CD14-positive monocyte (primary cell): ENCODE data around the gene CARD9. TPM values are rescaled to one million over a fixed set of nuclear protein-coding genes. Genes with fewer than 3 reads are reported as not detected.

Source experiments
- DNase-seq, 3 donors: peaks; one replicate each; pipeline ENCODE4 v3.0.0-alpha.2; 2011 to 2022
- H2AFZ ChIP-seq: 2 replicates; pipeline ENCODE4 v1.6.0; 2012; ENCODE audit warnings: mild to moderate bottlenecking, low read depth, low read length, inconsistent platforms; ENCODE audit not compliant: insufficient read depth, poor library complexity, severe bottlenecking
- H3K27ac ChIP-seq, 2 donors: 1 replicate in 1 of 2; 2 replicates in 1 of 2; pipeline ENCODE4 v1.5.1; 2012 to 2013; ENCODE audit warnings: low read length in 2 of 2, control low read depth in 1 of 2, inconsistent platforms in 1 of 2, low read depth in 1 of 2, mild to moderate bottlenecking in 1 of 2
- H3K27me3 ChIP-seq, 2 donors: one replicate each; pipeline versions ENCODE4 v1.6.0 to v1.6.1; 2011 to 2013; ENCODE audit warnings: low read length in 2 of 2; ENCODE audit not compliant: control insufficient read depth in 2 of 2, insufficient read depth in 2 of 2
- H3K36me3 ChIP-seq, 2 donors: replicated peaks in 1 of 2; 1 replicate in 1 of 2; 2 replicates in 1 of 2; pipeline versions ENCODE4 v1.5.1 to v1.6.1; 2012 to 2013; ENCODE audit warnings: low read length in 2 of 2, control low read depth in 1 of 2, inconsistent platforms in 1 of 2, mild to moderate bottlenecking in 1 of 2; ENCODE audit not compliant: insufficient read depth in 2 of 2, control insufficient read depth in 1 of 2
- H3K4me1 ChIP-seq, 2 donors: 1 replicate in 1 of 2; 2 replicates in 1 of 2; pipeline versions ENCODE4 v1.5.1 to v1.6.1; 2012 to 2013; ENCODE audit warnings: low read length in 2 of 2, control low read depth in 1 of 2, inconsistent platforms in 1 of 2, mild to moderate bottlenecking in 1 of 2, moderate library complexity in 1 of 2; ENCODE audit not compliant: insufficient read depth in 2 of 2, control insufficient read depth in 1 of 2
- H3K4me2 ChIP-seq: replicated peaks from 2 replicates; pipeline ENCODE3; 2012; ENCODE audit warnings: low read length, moderate library complexity, mild to moderate bottlenecking; ENCODE audit not compliant: poor library complexity, severe bottlenecking; ENCODE audit errors: extremely low read depth
- H3K4me3 ChIP-seq, 3 experiments: fragments of 200-600 bp in 1 of 3; sonication (generic) in 1 of 3; replicated peaks in 1 of 3; 1 replicate in 2 of 3; 2 replicates in 1 of 3; pipeline ENCODE4 v1.5.1; 2011 to 2013; ENCODE audit warnings: low read length in 3 of 3, mild to moderate bottlenecking in 3 of 3, control low read depth in 2 of 3, low read depth in 2 of 3, inconsistent platforms in 1 of 3, moderate library complexity in 1 of 3
- H3K79me2 ChIP-seq: 2 replicates; pipeline ENCODE4 v1.6.0; 2012; ENCODE audit warnings: mild to moderate bottlenecking, control low read depth, inconsistent platforms, low read length, moderate library complexity; ENCODE audit not compliant: insufficient read depth
- H3K9ac ChIP-seq: 2 replicates; pipeline ENCODE4 v1.6.0; 2017; ENCODE audit warnings: low read length, mild to moderate bottlenecking; ENCODE audit not compliant: insufficient read depth, poor library complexity, severe bottlenecking
- H3K9me3 ChIP-seq, 2 donors: replicated peaks in 1 of 2; 1 replicate in 1 of 2; 2 replicates in 1 of 2; pipeline versions ENCODE4 v1.5.1 to v1.6.1; 2012 to 2013; ENCODE audit warnings: low read length in 2 of 2, control low read depth in 1 of 2; ENCODE audit not compliant: control insufficient read depth in 1 of 2, insufficient read depth in 1 of 2
- H4K20me1 ChIP-seq: 2 replicates; pipeline ENCODE4 v1.6.0; 2012; ENCODE audit warnings: mild to moderate bottlenecking, low read length, control low read depth, moderate library complexity; ENCODE audit not compliant: insufficient read depth
- H3K27ac Mint-ChIP-seq, 7 donors: one replicate each; pipeline ENCODE4 v1.8.0; 2020; ENCODE audit warnings: mild to moderate bottlenecking in 7 of 7, mixed read lengths in 7 of 7, moderate library complexity in 6 of 7, inconsistent platforms in 2 of 7
- H3K27me3 Mint-ChIP-seq, 3 donors: one replicate each; pipeline ENCODE4 v1.8.0; 2021 to 2022; ENCODE audit warnings: low read depth in 3 of 3, mild to moderate bottlenecking in 3 of 3, mixed read lengths in 3 of 3, moderate library complexity in 3 of 3, inconsistent platforms in 1 of 3
- H3K36me3 Mint-ChIP-seq, 2 donors: one replicate each; pipeline ENCODE4 v1.8.0; 2020; ENCODE audit warnings: mixed read lengths in 2 of 2, inconsistent platforms in 1 of 2, mild to moderate bottlenecking in 1 of 2
- H3K4me1 Mint-ChIP-seq: one replicate; pipeline ENCODE4 v1.8.0; 2020; ENCODE audit warnings: mild to moderate bottlenecking, mixed read lengths
- H3K4me3 Mint-ChIP-seq, 2 donors: one replicate each; pipeline ENCODE4 v1.8.0; 2020; ENCODE audit warnings: mild to moderate bottlenecking in 2 of 2, mixed read lengths in 2 of 2, moderate library complexity in 1 of 2
- H3K9me3 Mint-ChIP-seq, 7 donors: one replicate each; pipeline ENCODE4 v1.8.0; 2020 to 2022; ENCODE audit warnings: mixed read lengths in 7 of 7, mild to moderate bottlenecking in 6 of 7, moderate library complexity in 6 of 7, inconsistent platforms in 2 of 7
- whole genome bisulfite sequencing: methylation state at CpG from one replicate; pipeline ENCODE4 v1.1.5; 2013; ENCODE audit warnings: missing lambda C conversion rate; ENCODE audit not compliant: insufficient coverage; 5-methylcytosine and 5-hydroxymethylcytosine counted together
- intact Hi-C, 2 donors: fragments of 100-400 bp; cut with micrococcal nuclease; formaldehyde crosslinking; loops; one replicate each; pipeline versions ENCODE4 v1.15.0 to v1.15.1; 2023
- polyA plus RNA-seq, 3 donors: library from polyadenylated mRNA; depleted of rRNA in 1 of 3; unstranded in 2 of 3; stranded (reverse) in 1 of 3; fragments of 300-500 nt in 2 of 3; fragments of >200 nt in 1 of 3; fragmentation: Illumina TruSeq in 2 of 3; gene quantifications; 1 replicate in 2 of 3; 2 replicates in 1 of 3; pipeline ENCODE4 v1.2.3, GENCODE V29; 2012 to 2021
- TF ChIP-seq, protein P1 (sequence below): fragments of 200-600 bp; IDR thresholded peaks from one replicate; pipeline ENCODE4 v1.8.0; 2022; ENCODE audit warnings: antibody characterized with exemption, mild to moderate bottlenecking

Gene CARD9
- polyA plus RNA-seq, 3 donors, result 34.3 to 108 (median 41.4) TPM

DNA sequence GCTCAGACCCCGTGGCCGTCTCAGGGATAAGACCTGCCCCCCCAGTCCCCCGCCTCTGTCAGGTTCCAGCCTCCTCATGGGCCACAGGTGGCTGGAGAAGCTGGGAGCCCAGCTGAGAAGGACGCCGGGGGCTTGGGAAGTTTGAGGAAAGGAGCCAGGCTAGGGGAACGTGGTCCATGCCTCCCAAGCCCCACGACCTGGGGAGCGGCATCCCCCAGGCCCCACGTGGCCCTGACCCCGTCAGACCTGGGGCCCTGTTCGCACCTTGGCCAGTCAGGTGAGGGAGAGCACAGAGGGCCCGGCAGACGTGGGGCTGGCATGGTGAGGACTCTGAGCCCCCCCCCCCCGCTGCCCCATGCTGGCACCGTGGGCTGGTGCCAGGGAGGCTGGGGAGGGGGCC lies 42.4 kb downstream of the CARD9 start:
- peaks cover 0 to 26% of the 10 kb centered on the region in 2 donors for H3K27me3 ChIP-seq
- no peak overlapping the region for H3K4me2 ChIP-seq
- Mint-ChIP-seq H3K36me3 (no peaks in the 10 kb centered on the region), H3K4me3 (no peak overlapping the region), H3K4me1 (peaks cover 11% of the 10 kb centered on the region), H3K9me3 (no peaks in the 10 kb centered on the region), H3K27me3 (peaks cover 15 to 26% (median 18%) of the 10 kb centered on the region in 3 donors), H3K27ac (peak overlapping the region in 1 of 7 donors; percentile 65)
- no peak overlapping the region for H2AFZ ChIP-seq
- H3K9ac ChIP-seq, result no peak overlapping the region
- 96% methylated on average over 12 of the region's 15 CpGs for WGBS
- H3K9me3 ChIP-seq, result no peaks in the 10 kb centered on the region
- no peak for DNase-seq
- peaks cover 22 to 25% of the 10 kb centered on the region in 2 donors for H3K4me1 ChIP-seq
- no peak overlapping the region for H3K27ac ChIP-seq
- H4K20me1 ChIP-seq, result no peaks in the 10 kb centered on the region
- no peak overlapping the region for H3K4me3 ChIP-seq
- TF ChIP-seq, protein P1, sequence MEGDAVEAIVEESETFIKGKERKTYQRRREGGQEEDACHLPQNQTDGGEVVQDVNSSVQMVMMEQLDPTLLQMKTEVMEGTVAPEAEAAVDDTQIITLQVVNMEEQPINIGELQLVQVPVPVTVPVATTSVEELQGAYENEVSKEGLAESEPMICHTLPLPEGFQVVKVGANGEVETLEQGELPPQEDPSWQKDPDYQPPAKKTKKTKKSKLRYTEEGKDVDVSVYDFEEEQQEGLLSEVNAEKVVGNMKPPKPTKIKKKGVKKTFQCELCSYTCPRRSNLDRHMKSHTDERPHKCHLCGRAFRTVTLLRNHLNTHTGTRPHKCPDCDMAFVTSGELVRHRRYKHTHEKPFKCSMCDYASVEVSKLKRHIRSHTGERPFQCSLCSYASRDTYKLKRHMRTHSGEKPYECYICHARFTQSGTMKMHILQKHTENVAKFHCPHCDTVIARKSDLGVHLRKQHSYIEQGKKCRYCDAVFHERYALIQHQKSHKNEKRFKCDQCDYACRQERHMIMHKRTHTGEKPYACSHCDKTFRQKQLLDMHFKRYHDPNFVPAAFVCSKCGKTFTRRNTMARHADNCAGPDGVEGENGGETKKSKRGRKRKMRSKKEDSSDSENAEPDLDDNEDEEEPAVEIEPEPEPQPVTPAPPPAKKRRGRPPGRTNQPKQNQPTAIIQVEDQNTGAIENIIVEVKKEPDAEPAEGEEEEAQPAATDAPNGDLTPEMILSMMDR, result no peak
- no peaks in the 10 kb centered on the region for H3K79me2 ChIP-seq
- intact Hi-C loops, result no loop called here
- no peaks in the 10 kb centered on the region for H3K36me3 ChIP-seq

DNA sequence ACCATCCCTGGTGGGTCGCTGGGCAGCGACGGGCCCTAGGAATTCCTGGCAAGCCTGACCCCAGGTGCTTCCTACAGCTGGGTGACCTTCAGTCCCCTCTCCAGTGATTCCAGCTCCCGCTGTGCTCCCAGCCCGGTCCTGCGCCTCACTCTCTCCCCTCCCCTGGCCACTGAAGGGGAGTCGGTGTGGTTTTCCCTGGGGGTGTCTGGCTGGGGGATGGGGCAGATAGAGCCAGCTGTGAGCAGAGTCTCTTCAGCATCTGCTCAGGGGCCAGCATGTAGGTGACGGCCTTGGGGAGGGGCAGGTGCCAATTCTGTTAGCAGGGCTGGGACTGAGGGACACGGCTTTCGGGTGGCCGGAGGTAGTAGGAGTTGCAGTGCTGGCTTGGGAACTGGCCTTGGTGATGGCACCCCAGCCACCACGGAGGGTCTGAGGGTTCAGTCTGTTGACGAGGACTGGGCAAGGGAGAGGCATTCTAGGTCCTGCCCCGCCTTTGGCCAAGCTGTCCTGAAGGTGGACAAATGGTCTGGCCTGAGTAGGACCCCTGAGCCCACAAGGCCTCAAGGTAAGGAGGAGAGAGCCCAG lies 43.0 kb downstream of the CARD9 start:
- Histone ChIP-seq H3K9me3 (no peaks in the 10 kb centered on the region), H3K36me3 (no peaks in the 10 kb centered on the region), H3K27me3 (peaks cover 0 to 28% of the 10 kb centered on the region in 2 donors), H3K9ac (no peak overlapping the region), H4K20me1 (no peaks in the 10 kb centered on the region), H3K79me2 (no peaks in the 10 kb centered on the region), H3K4me1 (peaks cover 22 to 25% of the 10 kb centered on the region in 2 donors), H3K4me3 (no peak overlapping the region), H3K4me2 (no peak overlapping the region), H3K27ac (no peak overlapping the region), H2AFZ (no peak overlapping the region)
- intact Hi-C loops, result no loop called here
- Mint-ChIP-seq H3K4me3 (no peak overlapping the region), H3K36me3 (no peaks in the 10 kb centered on the region), H3K27me3 (peaks cover 15 to 30% (median 22%) of the 10 kb centered on the region in 3 donors), H3K27ac (no peak overlapping the region), H3K4me1 (peaks cover 11% of the 10 kb centered on the region), H3K9me3 (no peaks in the 10 kb centered on the region)
- TF ChIP-seq, protein P1, result no peak
- no peak for DNase-seq
- WGBS, result 81% methylated on average over 10 of the region's 14 CpGs
